Gastroesophageal sphincter (tissue), 4 donors: ENCODE data around the gene CRY2. TPM values are rescaled to one million over a fixed set of nuclear protein-coding genes. Genes with fewer than 3 reads are reported as not detected.

Experiments used
- ATAC-seq: fragments of 150-250 bp; one replicate; pipeline ENCODE4 v1.9.1; 2016; ENCODE audit warnings: mild to moderate bottlenecking, moderate library complexity
- H3K27ac ChIP-seq, 4 donors: fragments of 200-600 bp; sonication (generic) in 3 of 4; 1 replicate in 3 of 4; 2 replicates in 1 of 4; pipeline ENCODE4 v1.5.1; 2016 to 2019
- H3K27me3 ChIP-seq: fragments of 200-600 bp; sonication (generic); one replicate; pipeline ENCODE4 v1.5.1; 2019
- H3K36me3 ChIP-seq, 2 donors: fragments of 200-600 bp; sonication (generic); one replicate each; pipeline ENCODE4 v1.5.1; 2019; ENCODE audit warnings: control low read depth in 1 of 2
- H3K4me1 ChIP-seq, 3 donors: fragments of 200-600 bp; sonication (generic); 1 replicate in 2 of 3; 2 replicates in 1 of 3; pipeline ENCODE4 v1.5.1; 2016 to 2019; ENCODE audit warnings: control low read depth in 2 of 3
- H3K4me3 ChIP-seq, 2 donors: fragments of 200-600 bp; sonication (generic); one replicate each; pipeline ENCODE4 v1.5.1; 2019; ENCODE audit warnings: mild to moderate bottlenecking in 1 of 2, moderate library complexity in 1 of 2
- H3K9me3 ChIP-seq, 3 donors: fragments of 200-600 bp; sonication (generic); one replicate each; pipeline ENCODE4 v1.5.1; 2017 to 2019; ENCODE audit warnings: control low read depth in 2 of 3
- CTCF ChIP-seq, 4 experiments: fragments of 200-600 bp in 2 of 4; fragments of 450-650 bp in 2 of 4; sonication (generic) in 1 of 4; IDR thresholded peaks; one replicate each; pipeline ENCODE4 v1.5.1; 2017 to 2019; ENCODE audit warnings: antibody characterized with exemption in 4 of 4, mild to moderate bottlenecking in 2 of 4, moderate library complexity in 2 of 4
- EP300 ChIP-seq: sonication (generic); formaldehyde crosslinking; IDR thresholded peaks from one replicate; pipeline ENCODE4 v1.6.1; 2017; ENCODE audit warnings: antibody characterized with exemption, mild to moderate bottlenecking
- POLR2A ChIP-seq, 2 donors: fragments of 450-650 bp; IDR thresholded peaks; one replicate each; pipeline ENCODE4 v1.6.1; 2017; ENCODE audit warnings: antibody characterized with exemption in 2 of 2, mild to moderate bottlenecking in 2 of 2, moderate library complexity in 1 of 2
- POLR2AphosphoS5 ChIP-seq: sonication (generic); formaldehyde crosslinking; IDR thresholded peaks from one replicate; pipeline ENCODE4 v1.6.1; 2017; ENCODE audit warnings: antibody characterized with exemption
- WGBS, 2 donors: methylation state at CpG; one replicate each; pipeline ENCODE4 v1.1.5; 2018; ENCODE audit warnings: low coverage in 1 of 2; 5-methylcytosine and 5-hydroxymethylcytosine counted together
- total RNA-seq, 4 donors: library from RNA; depleted of rRNA; stranded (reverse); fragments of >200 nt; gene quantifications; one replicate each; pipeline ENCODE4 v1.1.0, GENCODE V29; 2016

Gene CRY2
- total RNA-seq, 4 donors from 2014 or later: 38.8 to 82.0 (median 47.7) TPM

- no peak for ATAC-seq
- Histone ChIP-seq H3K36me3 (peaks cover 6 to 79% of the 10 kb centered on the region in 2 donors), H3K27ac (peak overlapping the region; percentile 84 to 99 (median 94)), H3K4me1 (peaks cover 28 to 63% (median 43%) of the 10 kb centered on the region in 3 donors), H3K9me3 (no peaks in the 10 kb centered on the region), H3K27me3 (no peaks in the 10 kb centered on the region), H3K4me3 (no peak overlapping the region)
- no peak for TF ChIP-seq POLR2AphosphoS5
- TF ChIP-seq EP300: no peak
- no peak for TF ChIP-seq POLR2A (IDR thresholded peaks at IDR 0.05)
- TF ChIP-seq CTCF (IDR thresholded peaks at IDR 0.05): no peak
- 66 to 70% methylated on average over 2 to 4 of the region's 10 CpGs for WGBS, 2 donors
These were observed 13.7 kb downstream of the CRY2 start for GRCh38 chr11:45860764-45861510.

GRCh38 chr11:45864041-45864440, 16.8 kb downstream of the CRY2 start:
- TF ChIP-seq CTCF (IDR thresholded peaks at IDR 0.05): no peak
- TF ChIP-seq EP300: no peak
- TF ChIP-seq POLR2A (IDR thresholded peaks at IDR 0.05): no peak
- no peak for TF ChIP-seq POLR2AphosphoS5
- Histone ChIP-seq H3K36me3 (peaks cover 6 to 89% of the 10 kb centered on the region in 2 donors), H3K27ac (no peak overlapping the region), H3K4me3 (no peak overlapping the region), H3K27me3 (no peaks in the 10 kb centered on the region), H3K9me3 (no peaks in the 10 kb centered on the region), H3K4me1 (peaks cover 7 to 31% (median 12%) of the 10 kb centered on the region in 3 donors)
- no peak for ATAC-seq

GRCh38 chr11:45869551-45869950, 22.3 kb downstream of the CRY2 start:
- WGBS, 2 donors: 100% methylated on average over 1 of the region's 12 CpGs; no CpG with 5 or more reads in 1 of the 2 donors
- ATAC-seq: no peak
- peaks cover 0 to 100% of the 10 kb centered on the region in 2 donors for H3K36me3 ChIP-seq

GRCh38 chr11:45870706-45871105, 23.4 kb downstream of the CRY2 start:
- 90 to 100% methylated on average over 1 to 4 of the region's 4 CpGs for WGBS, 2 donors
- H3K4me1 ChIP-seq: no peaks in the 10 kb centered on the region
- peaks cover 0 to 100% of the 10 kb centered on the region in 2 donors for H3K36me3 ChIP-seq
- no peaks in the 10 kb centered on the region for H3K27me3 ChIP-seq
- no peak for TF ChIP-seq POLR2A (IDR thresholded peaks at IDR 0.05)
- TF ChIP-seq CTCF (IDR thresholded peaks at IDR 0.05): no peak
- TF ChIP-seq POLR2AphosphoS5: no peak
- no peak for TF ChIP-seq EP300
- H3K27ac ChIP-seq: no peak overlapping the region
- no peak for ATAC-seq
- H3K9me3 ChIP-seq: no peaks in the 10 kb centered on the region
- no peak overlapping the region for H3K4me3 ChIP-seq

More at GRCh38 chr11:45869551-45869950, 22.3 kb downstream of the CRY2 start:
- no peaks in the 10 kb centered on the region for H3K4me1 ChIP-seq
- H3K4me3 ChIP-seq: no peak overlapping the region
- no peaks in the 10 kb centered on the region for H3K27me3 ChIP-seq
- no peak overlapping the region for H3K27ac ChIP-seq
- no peak for TF ChIP-seq POLR2AphosphoS5
- no peak for TF ChIP-seq CTCF (IDR thresholded peaks at IDR 0.05)
- no peak for TF ChIP-seq POLR2A (IDR thresholded peaks at IDR 0.05)
- no peak for TF ChIP-seq EP300
- no peaks in the 10 kb centered on the region for H3K9me3 ChIP-seq

GRCh38 chr11:45871638-45872037, 24.4 kb downstream of the CRY2 start:
- Histone ChIP-seq H3K9me3 (no peaks in the 10 kb centered on the region), H3K4me1 (no peaks in the 10 kb centered on the region), H3K27ac (no peak overlapping the region), H3K4me3 (no peak overlapping the region), H3K36me3 (peaks cover 0 to 100% of the 10 kb centered on the region in 2 donors), H3K27me3 (no peaks in the 10 kb centered on the region)
- no peak for ATAC-seq
- TF ChIP-seq POLR2AphosphoS5 (no peak), CTCF (IDR thresholded peaks at IDR 0.05) (no peak), EP300 (no peak), POLR2A (IDR thresholded peaks at IDR 0.05) (no peak)
- WGBS, 2 donors: no CpG with 5 or more reads among the region's 2 CpGs
